NCI-H526 (cell line): ENCODE data around the gene ZSCAN31.

ENCODE experiments used
- DNase-seq, 2 experiments: peaks; one replicate each; lab custom pipeline; 2025; lab: John Stamatoyannopoulos, UW

Gene ZSCAN31

GRCh38 chr6:28353356-28353755, 17.4 kb upstream of the ZSCAN31 start:
- DNase-seq = no peak

DNA sequence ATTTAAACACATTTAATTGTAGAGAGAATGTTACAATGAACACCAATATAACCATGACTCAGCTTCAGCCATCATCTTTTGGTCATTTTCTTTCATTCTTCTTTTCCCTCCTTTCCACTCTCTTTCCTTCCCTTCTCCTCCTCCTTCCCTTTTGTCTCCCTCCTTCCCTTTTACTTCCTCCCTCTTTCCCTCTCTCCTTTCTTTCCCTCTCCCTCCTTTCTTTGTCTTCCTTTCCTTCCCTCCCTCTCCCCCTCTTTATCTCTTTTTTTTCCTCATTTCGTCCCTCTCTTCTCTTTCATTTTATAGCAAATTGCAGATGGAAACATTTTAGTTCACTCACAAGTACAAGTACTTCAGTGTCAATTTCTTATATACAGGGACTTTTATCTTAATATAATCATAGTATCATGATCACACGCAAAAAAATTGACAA, 15.6 kb upstream of the ZSCAN31 start:
- DNase-seq = no peak

- DNase-seq = no peak
Observed at GRCh38 chr6:28351087-28351486, 15.1 kb upstream of the ZSCAN31 start.

GRCh38 chr6:28349892-28350737, 14.2 kb upstream of the ZSCAN31 start, which contains the start of gene ZKSCAN3:
TSS of gene ZKSCAN3 (plus strand) at chr6:28349947. CDS start at chr6:28359587, 9,640 bp downstream.
- peak; percentile 82 to 90 for DNase-seq

DNA sequence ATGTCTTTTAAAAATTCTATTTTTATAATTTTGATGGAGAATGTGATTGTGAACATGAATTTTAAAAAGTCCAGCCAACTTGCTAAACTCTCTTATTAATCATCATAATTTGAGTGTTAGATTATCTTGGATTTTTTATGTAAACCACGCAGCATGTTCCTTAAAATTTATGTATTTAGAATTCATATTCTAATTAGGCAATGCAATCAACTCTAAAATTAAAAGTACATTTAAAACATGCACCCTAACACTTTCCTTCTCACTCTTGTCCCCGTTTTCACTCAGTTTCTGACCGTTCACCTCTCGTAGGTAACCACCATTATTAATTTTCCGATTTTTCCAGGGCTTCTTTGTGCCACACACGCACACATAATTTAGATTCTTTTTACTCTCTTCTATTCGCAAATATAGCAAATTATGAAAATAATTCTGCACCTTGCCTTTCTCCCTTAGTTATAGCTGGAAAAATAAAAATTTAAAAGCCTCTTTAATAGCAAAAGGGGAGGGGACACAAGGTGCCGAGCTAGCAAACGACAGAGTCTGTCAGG, 13.5 kb upstream of the ZSCAN31 start:
- no peak for DNase-seq

- no peak for DNase-seq
Observed at GRCh38 chr6:28347119-28347518, 11.2 kb upstream of the ZSCAN31 start.

DNA sequence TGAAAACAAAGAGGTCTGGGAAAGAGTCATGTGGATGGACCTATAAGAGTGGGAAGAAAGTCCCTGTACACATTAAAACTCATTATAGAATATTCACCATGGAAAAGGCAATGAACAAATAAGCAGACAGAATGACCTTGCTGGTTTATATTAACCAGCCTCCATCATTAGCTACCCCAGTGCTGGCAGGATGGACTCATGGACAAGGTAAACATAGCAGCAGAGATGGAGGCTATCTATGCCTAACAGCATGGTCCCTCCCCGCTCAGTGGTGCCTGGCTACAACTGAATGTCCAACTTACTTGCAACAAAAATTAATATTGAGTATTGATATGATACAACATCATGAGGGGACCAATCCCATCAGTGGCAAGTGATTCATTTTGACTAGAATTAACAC, 9.3 kb upstream of the ZSCAN31 start:
- DNase-seq = no peak

DNA sequence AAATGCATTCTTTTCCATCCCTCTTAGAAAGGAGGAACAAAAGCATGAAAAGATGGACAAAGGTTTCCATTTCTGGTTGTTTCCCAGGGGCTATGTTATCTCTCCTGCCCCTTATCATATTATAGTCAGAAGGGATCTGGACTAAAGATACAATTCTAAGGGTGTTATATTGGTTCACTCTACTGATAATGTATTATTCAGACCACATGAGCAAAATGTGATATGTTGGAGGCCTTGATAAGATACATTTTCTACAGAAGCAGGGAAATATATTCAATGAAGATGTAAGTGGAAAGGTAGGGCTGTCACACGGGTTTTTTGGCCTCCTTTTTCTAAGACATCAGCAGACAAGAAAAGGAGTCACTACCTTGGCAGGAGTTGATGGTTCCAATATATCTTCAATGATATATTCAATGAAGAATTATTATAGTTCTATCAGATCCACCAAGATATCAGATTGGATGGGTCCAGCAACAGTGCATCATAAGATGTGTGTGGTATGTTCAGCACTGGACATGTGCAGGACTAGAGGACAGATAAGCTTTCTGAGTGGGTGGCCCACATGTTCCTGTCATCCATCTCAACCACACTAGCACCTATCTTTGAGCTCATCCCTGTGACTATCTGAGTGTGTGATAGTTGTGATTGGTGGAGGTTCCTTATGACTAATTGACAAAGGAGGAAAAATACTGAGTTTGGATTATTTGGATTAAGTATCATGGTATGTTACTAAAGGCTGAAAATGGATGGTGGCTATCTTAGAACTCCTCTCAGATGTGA, 8.1 kb upstream of the ZSCAN31 start:
- DNase-seq = no peak

GRCh38 chr6:28340310-28341095, 4.6 kb upstream of the ZSCAN31 start:
- DNase-seq = no peak

GRCh38 chr6:28337121-28337520, 1.2 kb upstream of the ZSCAN31 start:
- no peak for DNase-seq

DNA sequence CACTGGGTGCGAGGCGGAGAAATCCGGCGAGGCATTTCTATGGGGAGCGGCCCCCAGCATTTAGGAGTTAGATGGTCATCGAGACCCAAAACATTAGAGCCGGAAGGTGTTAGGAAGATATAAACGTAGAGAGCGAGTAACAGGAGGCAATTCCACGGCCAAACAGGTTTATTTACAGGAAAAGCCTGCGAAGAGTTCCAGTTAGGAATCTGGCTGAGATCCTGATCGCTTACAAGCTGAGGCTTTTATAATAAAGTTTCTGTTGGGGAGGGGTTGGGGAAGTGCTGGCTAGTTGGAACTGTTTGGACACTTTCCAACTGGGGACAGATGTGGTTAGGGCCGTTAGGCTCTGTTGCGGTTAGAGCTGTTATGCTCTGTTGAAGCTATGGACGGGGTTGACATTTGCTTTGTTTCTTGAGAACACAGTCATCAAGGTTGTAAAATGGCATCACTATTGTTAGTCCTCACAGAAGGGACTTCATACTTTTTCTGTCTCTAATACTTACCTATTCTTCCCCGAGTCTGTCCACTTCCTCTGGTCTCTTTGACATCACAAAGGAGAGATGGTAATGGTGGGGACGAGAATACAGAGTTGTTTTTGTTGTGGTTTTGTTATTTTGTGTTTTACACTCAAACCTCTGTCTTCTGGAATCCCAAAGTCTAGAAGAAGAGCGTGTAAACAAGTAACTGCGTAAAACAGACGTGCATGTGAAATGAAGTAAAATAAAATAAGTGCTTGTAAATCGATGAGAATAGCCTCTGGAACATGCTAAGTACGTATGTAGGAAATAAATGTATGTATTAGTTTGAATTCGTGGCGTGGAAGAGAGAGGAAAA, 554 bp upstream of the ZSCAN31 start:
- peak; percentile 57 to 60 for DNase-seq

GRCh38 chr6:28335040-28335563, 846 bp downstream of the ZSCAN31 start:
- DNase-seq = no peak

DNA sequence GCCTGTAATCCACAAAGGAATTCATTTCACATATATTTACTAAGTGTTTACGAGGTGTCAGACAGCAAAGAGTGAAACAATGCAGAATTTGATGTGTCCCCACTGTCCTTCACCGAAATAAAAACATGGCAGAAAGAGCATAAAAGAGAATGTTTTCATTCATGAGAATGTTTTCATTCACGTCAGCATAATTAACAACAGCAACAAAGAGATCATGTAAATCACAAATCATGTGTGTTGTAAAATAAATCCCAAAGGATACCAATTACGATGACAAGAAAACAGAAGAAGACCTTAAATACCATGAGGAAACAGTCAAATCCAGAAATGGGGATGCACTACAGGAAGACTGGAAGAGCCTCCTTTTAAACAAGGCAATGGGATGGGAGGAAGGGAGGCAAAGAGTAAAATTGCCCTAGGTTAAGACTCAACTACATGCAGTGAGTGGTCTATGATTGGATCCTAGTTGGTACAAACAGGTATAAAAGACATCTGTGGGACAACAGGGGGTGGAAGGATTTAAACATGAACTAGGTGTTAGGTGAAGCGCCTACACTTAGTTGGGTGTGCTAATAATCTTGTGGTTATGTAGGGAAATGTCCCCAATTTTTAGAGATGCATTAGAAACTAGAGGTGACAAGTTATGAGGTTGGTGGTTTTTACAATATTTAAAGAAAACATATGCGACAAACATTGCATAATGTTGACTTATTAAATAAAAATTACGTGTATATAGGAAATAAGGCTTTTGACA, 1.5 kb downstream of the ZSCAN31 start:
- no peak for DNase-seq

GRCh38 chr6:28333599-28334018, 2.3 kb downstream of the ZSCAN31 start:
- no peak for DNase-seq

DNA sequence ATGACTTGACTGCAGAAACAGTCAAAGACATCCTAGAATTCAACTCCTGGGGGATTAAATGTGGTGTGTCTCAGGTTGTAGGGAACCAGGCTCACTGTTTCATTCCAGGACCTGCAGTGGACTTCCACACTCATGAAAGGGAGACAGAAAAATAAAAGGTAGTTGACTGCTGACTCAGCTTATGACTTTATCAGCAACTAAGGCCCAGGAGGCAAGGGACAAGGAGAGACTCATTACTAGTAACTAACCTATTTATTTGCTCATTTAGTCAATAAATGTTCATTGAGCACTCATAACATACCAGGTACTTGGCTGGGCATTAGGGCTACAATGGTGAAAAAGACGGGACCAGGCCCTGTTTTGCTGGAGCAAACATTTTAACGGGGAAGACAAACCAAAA, 2.9 kb downstream of the ZSCAN31 start:
- DNase-seq = no peak

DNA sequence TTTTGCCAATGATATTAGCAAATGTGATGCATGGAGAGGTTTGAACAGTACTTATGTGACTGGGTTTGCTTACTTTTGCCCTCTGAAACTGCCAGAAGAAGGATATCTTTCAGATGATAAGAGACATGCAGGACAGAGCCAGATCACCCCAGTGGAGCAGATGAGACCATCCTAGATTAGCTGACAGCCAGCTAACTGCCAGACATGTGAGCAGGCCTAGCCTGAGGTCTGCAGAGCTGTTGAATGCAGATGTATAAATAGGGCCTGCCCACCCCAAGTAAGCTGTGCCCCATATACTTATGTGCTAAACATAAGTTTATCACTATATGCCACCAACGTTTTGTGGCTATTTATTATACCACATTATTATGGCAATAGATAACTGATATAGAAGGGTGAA, 5.9 kb downstream of the ZSCAN31 start:
- DNase-seq = no peak

GRCh38 chr6:28326371-28326948, 9.5 kb downstream of the ZSCAN31 start:
- DNase-seq = no peak

- peak in 1 of 2 experiments; percentile 1 for DNase-seq
Observed at GRCh38 chr6:28323813-28324424, 12.0 kb downstream of the ZSCAN31 start.

DNA sequence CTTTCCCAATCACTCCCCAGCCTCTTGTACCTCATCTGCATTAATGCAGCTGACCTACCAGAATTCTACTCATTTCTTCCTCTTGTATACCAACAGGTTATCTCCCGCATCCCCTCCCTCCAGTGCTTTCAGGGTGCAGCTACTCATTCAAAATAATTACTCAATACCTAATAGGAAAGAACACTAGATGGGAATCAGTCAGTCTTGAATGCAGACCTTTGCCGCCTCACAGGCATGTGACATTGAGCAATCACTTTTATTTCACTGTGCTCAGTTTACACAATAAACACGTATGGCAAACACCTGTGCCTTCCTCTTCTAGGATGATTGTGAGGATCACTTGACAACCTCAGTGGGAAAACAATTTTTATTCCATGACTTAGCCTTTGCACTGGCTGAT, 13.3 kb downstream of the ZSCAN31 start:
- DNase-seq = no peak
